Measurements from ENCODE around the gene RXRA. TPM values are rescaled to one million over a fixed set of nuclear protein-coding genes. Genes with fewer than 3 reads are reported as not detected.

Gene RXRA
- total and polyA plus RNA-seq, 2 donors (not counting 3 experiments of a cell fraction or from before 2014, with no cell fraction given) = 15.4 to 37.4 TPM

- intact Hi-C loops (cut with micrococcal nuclease) = loop anchor here (2.0 to 5.0 kb wide), 2 partner anchors 34 to 37 kb away; no protein-coding TSS in a partner anchor
- ChIA-PET CTCF (interaction anchor here (1.2 to 2.1 kb wide), 4 partner anchors 14 to 79 kb away, joined by 3 to 10 read pairs (median 5); no protein-coding TSS in a partner anchor), POLR2A (no interaction called here)
- H3K27me3 ChIP-seq (ENCODE audit: control insufficient read depth in 2 of 2, insufficient read depth in 2 of 2, low read length in 2 of 2) = no peaks in the 10 kb centered on the region
- no peak for TF ChIP-seq MYC (IDR thresholded peaks at IDR 0.05; ENCODE audit: low read depth, low read length)
- TF ChIP-seq EZH2 (IDR thresholded peaks at IDR 0.05; ENCODE audit: borderline replicate concordance, low read depth, low read length, severe bottlenecking) = no peak
- no peak for TF ChIP-seq MAX (IDR thresholded peaks at IDR 0.05; ENCODE audit: insufficient read depth, insufficient read length)
- no peak for TF ChIP-seq FOS (IDR thresholded peaks at IDR 0.05; ENCODE audit: borderline replicate concordance, insufficient read depth, low read length)
- TF ChIP-seq POLR2A (IDR thresholded peaks at IDR 0.05; ENCODE audit: low read depth, low read length) = no peak
- no peak for TF ChIP-seq GATA2 (IDR thresholded peaks at IDR 0.05; ENCODE audit: insufficient read depth, insufficient read length, low read depth, low read length)
- no peak for TF ChIP-seq JUN (IDR thresholded peaks at IDR 0.05; ENCODE audit: borderline replicate concordance, insufficient read depth, insufficient read length, low read depth)
- no peak for TF ChIP-seq POLR2AphosphoS5 (IDR thresholded peaks at IDR 0.05; ENCODE audit: insufficient read depth, low read depth, low read length)
- no peak for TF ChIP-seq CTCF (IDR thresholded peaks at IDR 0.05; ENCODE audit: extremely low read depth in 1 of 2, insufficient read depth in 1 of 2, low read depth in 1 of 2, low read length in 2 of 2)
- no peaks in the 10 kb centered on the region for H3K9me3 ChIP-seq (replicated peaks; ENCODE audit: control insufficient read depth, insufficient read depth, low read length)
- peaks cover 32% of the 10 kb centered on the region for H3K79me2 ChIP-seq (ENCODE audit: control insufficient read depth, insufficient read depth, low read length)
- DNase-seq (ENCODE audit: low read depth, low spot score) (no peak), FAIRE-seq (no peak)
- H2AFZ ChIP-seq (ENCODE audit: low read depth, low read length) = no peak overlapping the region
- no peaks in the 10 kb centered on the region for H4K20me1 ChIP-seq (replicated peaks; ENCODE audit: control insufficient read depth, extremely low read depth, insufficient read depth, low read length)
- no peak overlapping the region for H3K4me2 ChIP-seq (ENCODE audit: insufficient read depth, low read length)
- no peak overlapping the region for H3K4me3 ChIP-seq (replicated peaks in 1 of 3; ENCODE audit: insufficient read depth in 1 of 3, low read depth in 1 of 3, low read length in 3 of 3)
- dilution Hi-C loops (cut with MboI; ENCODE audit: extremely low pct_ligation_motif_present, low sequenced_read_pairs) = no loop called here
- H3K9ac ChIP-seq (replicated peaks; ENCODE audit: extremely low read depth, insufficient read depth, low read length) = no peak overlapping the region
- no TSS peak for BruUV-seq (replicated peaks)
- H3K36me3 ChIP-seq (ENCODE audit: control insufficient read depth in 2 of 2, extremely low read depth in 1 of 2, insufficient read depth in 2 of 2, low read length in 2 of 2) = no peaks in the 10 kb centered on the region
- H3K4me1 ChIP-seq (ENCODE audit: control insufficient read depth, extremely low read depth, insufficient read depth, low read length) = peaks cover 44% of the 10 kb centered on the region
- H3K9me1 ChIP-seq (replicated peaks; ENCODE audit: control insufficient read depth, extremely low read depth, insufficient read depth, low read length) = no peaks in the 10 kb centered on the region
- H3K27ac ChIP-seq (ENCODE audit: insufficient read depth, low read depth, low read length) = no peak overlapping the region
These were observed 51.7 kb downstream of the RXRA start for GRCh38 chr9:134377976-134378375.

Measured in endothelial cell of umbilical vein (primary cell).